K562 (cell line): Measurements from ENCODE around the gene RABGAP1L. TPM values are rescaled to one million over a fixed set of nuclear protein-coding genes. Genes with fewer than 3 reads are reported as not detected.

Experiments used
- ARNT ChIP-seq, 2 experiments: fragments of 450-650 bp; IDR thresholded peaks; 2 replicates each; pipeline ENCODE4 v1.6.1; 2016; ENCODE audit warnings: mild to moderate bottlenecking in 1 of 2
- ATF4 ChIP-seq: fragments of 450-650 bp; formaldehyde crosslinking; IDR thresholded peaks from 2 replicates; pipeline ENCODE4 v1.4.0; 2022; ENCODE audit warnings: mild to moderate bottlenecking, moderate library complexity
- BCOR ChIP-seq: fragments of 450-650 bp; IDR thresholded peaks from 2 replicates; pipeline ENCODE4 v1.6.1; 2016
- CBFA2T3 ChIP-seq: fragments of 450-650 bp; IDR thresholded peaks from 2 replicates; pipeline ENCODE4 v1.6.1; 2017
- CHD1 ChIP-seq: fragments of 200-600 bp; sonication (generic); IDR thresholded peaks from one replicate; pipeline ENCODE4 v1.6.1; 2012; ENCODE audit warnings: mild to moderate bottlenecking, moderate library complexity, low read length, inconsistent platforms
- CREM ChIP-seq: IDR thresholded peaks from 2 replicates; pipeline ENCODE4 v1.6.1; 2014; ENCODE audit warnings: antibody characterized with exemption, low read depth
- E2F6 ChIP-seq, 2 experiments: IDR thresholded peaks; 2 replicates each; pipeline ENCODE4 v1.6.1; 2011; ENCODE audit warnings: borderline replicate concordance in 1 of 2, control low read depth in 1 of 2, low read depth in 1 of 2, low read length in 1 of 2, mild to moderate bottlenecking in 1 of 2, mixed read lengths in 1 of 2, moderate library complexity in 1 of 2; ENCODE audit not compliant: insufficient read depth in 1 of 2, insufficient read length in 1 of 2, poor library complexity in 1 of 2, severe bottlenecking in 1 of 2; ENCODE audit errors: extremely low read depth in 1 of 2
- EP400 ChIP-seq: fragments of 450-650 bp; IDR thresholded peaks from 2 replicates; pipeline ENCODE4 v1.6.1; 2017; ENCODE audit warnings: antibody characterized with exemption, mild to moderate bottlenecking, moderate library complexity
- ESRRA ChIP-seq: fragments of 450-650 bp; IDR thresholded peaks from 2 replicates; pipeline ENCODE4 v1.6.1; 2014; ENCODE audit warnings: low read depth, mild to moderate bottlenecking, moderate library complexity, borderline replicate concordance
- LCOR ChIP-seq: sonication (generic); formaldehyde crosslinking; IDR thresholded peaks from 2 replicates; pipeline ENCODE4 v1.8.0; 2022; ENCODE audit warnings: mild to moderate bottlenecking, missing genetic modification reagents
- MAX ChIP-seq: sonication (generic); formaldehyde crosslinking; IDR thresholded peaks from 2 replicates; pipeline ENCODE4 v1.9.0; 2022; ENCODE audit warnings: mild to moderate bottlenecking, missing genetic modification reagents
- NFE2 ChIP-seq: IDR thresholded peaks from 2 replicates; pipeline ENCODE4 v1.6.1; 2014; ENCODE audit warnings: antibody characterized with exemption, low read depth
- PHB2 ChIP-seq: fragments of 450-650 bp; IDR thresholded peaks from 2 replicates; pipeline ENCODE4 v1.6.1; 2017; ENCODE audit warnings: low read depth
- RCOR1 ChIP-seq, 2 experiments: IDR thresholded peaks; 2 replicates each; pipeline ENCODE4 v1.6.1; 2012; ENCODE audit warnings: low read depth in 2 of 2, low read length in 2 of 2, borderline replicate concordance in 1 of 2, improper control_type of control experiment in 1 of 2
- SIN3A ChIP-seq, 2 experiments: fragments of 150-350 bp in 1 of 2; IDR thresholded peaks; 2 replicates each; pipeline ENCODE4 v1.6.1; 2011 to 2016; ENCODE audit warnings: borderline replicate concordance in 2 of 2, low read depth in 2 of 2, low read length in 2 of 2, mild to moderate bottlenecking in 2 of 2, moderate library complexity in 2 of 2; ENCODE audit not compliant: control insufficient read depth in 1 of 2
- SMAD1 ChIP-seq: fragments of 150-350 bp; IDR thresholded peaks from 2 replicates; pipeline ENCODE4 v1.6.1; 2014; ENCODE audit warnings: low read length, low read depth; ENCODE audit not compliant: partially characterized antibody
- SOX6 ChIP-seq: fragments of 450-650 bp; IDR thresholded peaks from 2 replicates; pipeline ENCODE4 v1.6.1; 2014; ENCODE audit warnings: mild to moderate bottlenecking
- SREBF1 ChIP-seq: fragments of 150-350 bp; IDR thresholded peaks from 2 replicates; pipeline ENCODE4 v1.6.1; 2014; ENCODE audit warnings: antibody characterized with exemption, low read depth, low read length, borderline replicate concordance
- TAL1 ChIP-seq: fragments of 450-650 bp; IDR thresholded peaks from 2 replicates; pipeline ENCODE4 v1.6.1; 2016; ENCODE audit warnings: mild to moderate bottlenecking
- TEAD4 ChIP-seq, 2 experiments: sonication (generic) in 1 of 2; formaldehyde crosslinking in 1 of 2; IDR thresholded peaks; 2 replicates each; pipeline versions ENCODE4 v1.6.1 to v1.8.0; 2012 to 2022; ENCODE audit warnings: borderline replicate concordance in 1 of 2, inconsistent platforms in 1 of 2, low read length in 1 of 2, mild to moderate bottlenecking in 1 of 2, missing genetic modification reagents in 1 of 2
- UBTF ChIP-seq, 2 experiments: IDR thresholded peaks; 2 replicates each; pipeline ENCODE4 v1.6.1; 2012; ENCODE audit warnings: improper control_type of control experiment in 2 of 2, low read depth in 2 of 2, low read length in 2 of 2, borderline replicate concordance in 1 of 2
- ZNF398 ChIP-seq: fragments of 250-450 bp; sonication (Bioruptor Pico); IDR thresholded peaks from 2 replicates; pipeline ENCODE4 v1.8.0; 2021; ENCODE audit warnings: moderate library complexity, mild to moderate bottlenecking, inconsistent platforms
- polyA plus RNA-seq, 8 experiments: library from polyadenylated mRNA; depleted of rRNA in 4 of 8; stranded (reverse) in 5 of 8; unstranded in 3 of 8; fragments of >200 nt; fragmentation: Nextera tagmentation in 2 of 8; fragmentation: Illumina TruSeq in 1 of 8; extraction: Ambion mirVana in 2 of 8; extraction: Trizol in 1 of 8; gene quantifications; 2 replicates each; pipeline versions ENCODE4 v1.2.1 to v1.2.3, GENCODE V29; 2011 to 2014; ENCODE audit warnings: inconsistent platforms in 1 of 8, missing spikeins in 1 of 8
- total RNA-seq, 7 experiments: library from RNA; depleted of rRNA in 6 of 7; stranded (reverse); fragments of >200 nt in 6 of 7; fragmentation: Illumina TruSeq in 2 of 7; extraction: Trizol in 2 of 7; gene quantifications; 2 replicates each; pipeline versions ENCODE4 v1.2.1 to v1.2.3, GENCODE V29; 2011 to 2021; ENCODE audit warnings: low replicate concordance in 1 of 7

Gene RABGAP1L
- total and polyA plus RNA-seq, 9 of the 15 experiments (the other 6 are each of a cell fraction or from before 2014, with no cell fraction given) = 16.5 to 44.9 (median 26.7) TPM

GRCh38 chr1:174160109-174160473 lies 771 bp downstream of the RABGAP1L start (continued):
- TF ChIP-seq PHB2 (0 out of 2 replicates have a peak, but pooled peaks have one; percentile 51), LCOR (0 out of 2 replicates have a peak, but pooled peaks have one; percentile 5), MAX (CRISPR knock-in tag) (no peak), TEAD4 (IDR thresholded peaks at IDR 0.05; ENCODE audit: low read length) (peak; percentile 2; the same call in 1 of the 2 replicates), TEAD4 (CRISPR knock-in tag; IDR thresholded peaks at IDR 0.05; ENCODE audit: borderline replicate concordance) (no peak), SOX6 (peak; percentile 62), ZNF398 (CRISPR knock-in tag) (no peak), ESRRA (peak; percentile 56; the same call in 1 of the 2 replicates), SREBF1 (0 out of 2 replicates have a peak, but pooled peaks have one; percentile 20), BCOR (peak; percentile 19; the same call in 1 of the 2 replicates), SMAD1 (no peak), E2F6 (IDR thresholded peaks at IDR 0.05; ENCODE audit: borderline replicate concordance in 1 of 2, extremely low read depth in 1 of 2, insufficient read depth in 1 of 2, insufficient read length in 1 of 2, low read depth in 1 of 2, low read length in 1 of 2, poor library complexity in 1 of 2, severe bottlenecking in 1 of 2) (peak in 1 of 2 experiments; percentile 40), SIN3A (IDR thresholded peaks at IDR 0.05; ENCODE audit: borderline replicate concordance in 2 of 2, control insufficient read depth in 1 of 2, low read depth in 2 of 2, low read length in 2 of 2) (0 out of 4 replicates have a peak, but pooled peaks of 1 of the 2 experiments have one; percentile 40), CBFA2T3 (0 out of 2 replicates have a peak, but pooled peaks have one; percentile 4), CREM (peak; percentile 53; the same call in 1 of the 2 replicates), CHD1 (peak; percentile 68), TAL1 (no peak), NFE2 (peak; percentile 57; the same call in 1 of the 2 replicates), EP400 (0 out of 2 replicates have a peak, but pooled peaks have one; percentile 3), RCOR1 (IDR thresholded peaks at IDR 0.05; ENCODE audit: borderline replicate concordance in 1 of 2, low read depth in 2 of 2, low read length in 2 of 2) (no peak), ATF4 (CRISPR knock-in tag) (0 out of 2 replicates have a peak, but pooled peaks have one; percentile 27), ARNT (IDR thresholded peaks at IDR 0.05) (peak; percentile 23 to 31; a peak in 2 of 4 replicates), UBTF (IDR thresholded peaks at IDR 0.05; ENCODE audit: borderline replicate concordance in 1 of 2, low read depth in 2 of 2, low read length in 2 of 2) (peak; percentile 76 to 83; a peak in 2 of 4 replicates)
